Transverse colon (tissue), 3 donors: ENCODE data around the gene COL4A1.

Experiments used
- EP300 ChIP-seq: sonication (generic); formaldehyde crosslinking; IDR thresholded peaks from one replicate; pipeline ENCODE4 v1.6.1; 2017; ENCODE audit warnings: antibody characterized with exemption, low read depth
- POLR2A ChIP-seq: fragments of 450-650 bp; IDR thresholded peaks from one replicate; pipeline ENCODE4 v1.6.1; 2016; ENCODE audit warnings: antibody characterized with exemption, mild to moderate bottlenecking, moderate library complexity
- POLR2AphosphoS5 ChIP-seq, 3 donors: sonication (generic); formaldehyde crosslinking; IDR thresholded peaks; one replicate each; pipeline ENCODE4 v1.6.1; 2016; ENCODE audit warnings: antibody characterized with exemption in 3 of 3

DNA sequence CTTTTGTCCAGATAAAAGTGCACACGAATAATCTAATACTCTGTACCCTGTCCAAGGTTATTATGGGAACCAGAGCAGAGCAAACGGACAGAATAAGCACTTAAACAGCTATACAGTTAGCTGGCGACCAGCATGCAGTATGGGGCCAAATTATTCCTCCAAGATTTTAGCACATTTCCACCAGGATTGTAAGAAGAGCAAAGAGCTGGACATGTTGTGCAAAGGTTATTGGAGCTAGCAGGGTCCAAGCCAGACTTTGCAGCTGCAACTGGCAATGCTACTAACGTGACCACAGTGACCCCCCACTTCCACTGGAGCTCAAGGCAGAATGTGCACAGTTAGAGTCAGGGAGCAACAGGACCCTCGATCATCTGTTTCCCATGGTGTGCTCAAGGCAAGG is 89.9 kb downstream of the COL4A1 start:
- TF ChIP-seq POLR2A (no peak), EP300 (no peak), POLR2AphosphoS5 (IDR thresholded peaks at IDR 0.05) (no peak)
